IMR-90 (cell line): ENCODE data around the gene KLRF1. TPM values are rescaled to one million over a fixed set of nuclear protein-coding genes. Genes with fewer than 3 reads are reported as not detected.

Experiments
- ATAC-seq: fragments of 200-7000 bp; cut with Tn5 transposase; 2 replicates; pipeline ENCODE4 v1.9.1; 2020; ENCODE audit warnings: low read depth, mild to moderate bottlenecking, moderate library complexity
- BruUV-seq: library from RNA; stranded (reverse); fragments of 400-500 nt; replicated peaks from 2 replicates; lab custom pipeline; 2021; lab: Mats Ljungman, UMichigan
- CTCF ChIA-PET: fragments of 300-600 bp; formaldehyde crosslinking; extraction: SDS; loops from one replicate; lab custom pipeline; 2021; ENCODE audit warnings: antibody characterized with exemption; lab: Yijun Ruan, JAX
- POLR2A ChIA-PET: fragments of 300-600 bp; sonication (Branson Sonifier 250); formaldehyde crosslinking; loops from one replicate; lab custom pipeline; 2022; ENCODE audit warnings: antibody characterized with exemption; ENCODE audit not compliant: unreplicated experiment; lab: Charles Lee
- DNase-seq: peaks from one replicate; pipeline ENCODE4 v3.0.0; 2013
- H2AFZ ChIP-seq: replicated peaks from 2 replicates; pipeline ENCODE3; 2013; ENCODE audit warnings: low read length, mild to moderate bottlenecking; ENCODE audit not compliant: poor library complexity
- H2AK5ac ChIP-seq: 2 replicates; pipeline ENCODE4 v1.6.1; 2013; ENCODE audit warnings: low read depth, low read length, inconsistent platforms
- H2AK9ac ChIP-seq: replicated peaks from 2 replicates; pipeline ENCODE3; 2013; ENCODE audit warnings: mild to moderate bottlenecking, low read depth, low read length, moderate library complexity; ENCODE audit not compliant: poor library complexity
- H2BK120ac ChIP-seq: 2 replicates; pipeline ENCODE4 v1.6.1; 2013; ENCODE audit warnings: low read depth, low read length, inconsistent platforms
- H2BK15ac ChIP-seq: 3 replicates; pipeline ENCODE4 v1.6.1; 2013; ENCODE audit warnings: low read depth, low read length, inconsistent platforms
- H2BK20ac ChIP-seq: 2 replicates; pipeline ENCODE4 v1.6.1; 2013; ENCODE audit warnings: low read depth, mild to moderate bottlenecking, inconsistent platforms, low read length, moderate library complexity
- H2BK5ac ChIP-seq: 2 replicates; pipeline ENCODE4 v1.6.1; 2013; ENCODE audit warnings: mild to moderate bottlenecking, low read depth, low read length, inconsistent platforms; ENCODE audit not compliant: poor library complexity, severe bottlenecking
- H3K14ac ChIP-seq: replicated peaks from 2 replicates; pipeline ENCODE4 v1.6.1; 2013; ENCODE audit warnings: low read depth, low read length, inconsistent platforms
- H3K18ac ChIP-seq: 2 replicates; pipeline ENCODE4 v1.6.1; 2013; ENCODE audit warnings: low read depth, low read length, control low read depth
- H3K23ac ChIP-seq: 2 replicates; pipeline ENCODE4 v1.6.1; 2013; ENCODE audit warnings: low read depth, low read length, inconsistent platforms
- H3K27ac ChIP-seq: 2 replicates; pipeline ENCODE4 v1.5.1; 2013; ENCODE audit warnings: mild to moderate bottlenecking, control low read depth, low read length; ENCODE audit not compliant: insufficient read depth
- H3K27me3 ChIP-seq: 2 replicates; pipeline ENCODE4 v1.6.1; 2013; ENCODE audit warnings: low read length; ENCODE audit not compliant: control insufficient read depth, insufficient read depth
- H3K36me3 ChIP-seq: 2 replicates; pipeline ENCODE4 v1.6.1; 2013; ENCODE audit warnings: low read length, mixed read lengths; ENCODE audit not compliant: control insufficient read depth, insufficient read depth
- H3K4ac ChIP-seq: 2 replicates; pipeline ENCODE4 v1.6.1; 2013; ENCODE audit warnings: low read depth, low read length, inconsistent platforms
- H3K4me1 ChIP-seq: 2 replicates; pipeline ENCODE4 v1.6.1; 2013; ENCODE audit warnings: low read length, mixed read lengths; ENCODE audit not compliant: control insufficient read depth, insufficient read depth
- H3K4me2 ChIP-seq: 2 replicates; pipeline ENCODE4 v1.6.1; 2013; ENCODE audit warnings: low read depth, mild to moderate bottlenecking, control low read depth, low read length, moderate library complexity
- H3K4me3 ChIP-seq: 2 replicates; pipeline ENCODE4 v1.5.1; 2013; ENCODE audit warnings: low read depth, mild to moderate bottlenecking, control low read depth, low read length, moderate library complexity; ENCODE audit not compliant: insufficient read depth
- H3K56ac ChIP-seq: 2 replicates; pipeline ENCODE4 v1.6.1; 2013; ENCODE audit warnings: low read length, inconsistent platforms; ENCODE audit not compliant: insufficient read depth; ENCODE audit errors: extremely low read depth
- H3K79me1 ChIP-seq, 2 experiments: 2 replicates each; pipeline ENCODE4 v1.6.1; 2013; ENCODE audit warnings: low read length in 2 of 2, inconsistent platforms in 1 of 2, low read depth in 1 of 2
- H3K9ac ChIP-seq: 2 replicates; pipeline ENCODE4 v1.6.1; 2013; ENCODE audit warnings: low read depth, low read length, control low read depth
- H3K9me1 ChIP-seq: 2 replicates; pipeline ENCODE4 v1.6.1; 2013; ENCODE audit warnings: low read length, inconsistent platforms; ENCODE audit not compliant: insufficient read depth
- H3K9me3 ChIP-seq: 2 replicates; pipeline ENCODE4 v1.6.1; 2013; ENCODE audit warnings: low read length; ENCODE audit not compliant: control insufficient read depth, insufficient read depth
- H4K20me1 ChIP-seq: 2 replicates; pipeline ENCODE4 v1.6.1; 2013; ENCODE audit warnings: low read length, inconsistent platforms; ENCODE audit not compliant: insufficient read depth
- H4K5ac ChIP-seq: 2 replicates; pipeline ENCODE4 v1.6.1; 2013; ENCODE audit warnings: mild to moderate bottlenecking, low read depth, low read length, control low read depth
- H4K8ac ChIP-seq, 2 experiments: 2 replicates each; pipeline ENCODE4 v1.6.1; 2013; ENCODE audit warnings: low read depth in 2 of 2, low read length in 2 of 2, control low read depth in 1 of 2, inconsistent platforms in 1 of 2
- H4K91ac ChIP-seq: 2 replicates; pipeline ENCODE4 v1.6.1; 2013; ENCODE audit warnings: low read depth, low read length, inconsistent platforms; ENCODE audit not compliant: insufficient read depth
- BHLHE40 ChIP-seq: fragments of 150-350 bp; IDR thresholded peaks from 2 replicates; pipeline ENCODE4 v1.6.1; 2016; ENCODE audit warnings: mild to moderate bottlenecking, low read depth, low read length
- CEBPB ChIP-seq: IDR thresholded peaks from 2 replicates; pipeline ENCODE4 v1.6.1; 2012; ENCODE audit warnings: low read depth, low read length, improper control_type of control experiment
- CHD1 ChIP-seq: IDR thresholded peaks from 2 replicates; pipeline ENCODE4 v1.6.1; 2012; ENCODE audit warnings: low read depth, low read length, improper control_type of control experiment
- FOS ChIP-seq: fragments of 150-350 bp; IDR thresholded peaks from 2 replicates; pipeline ENCODE4 v1.6.1; 2016; ENCODE audit warnings: low read depth, low read length
- MAFK ChIP-seq: IDR thresholded peaks from 2 replicates; pipeline ENCODE4 v1.6.1; 2012; ENCODE audit warnings: low read depth, low read length, improper control_type of control experiment
- MAZ ChIP-seq: IDR thresholded peaks from 2 replicates; pipeline ENCODE4 v1.6.1; 2012; ENCODE audit warnings: low read depth, mild to moderate bottlenecking, low read length, improper control_type of control experiment, moderate library complexity, borderline replicate concordance
- MXI1 ChIP-seq: IDR thresholded peaks from 2 replicates; pipeline ENCODE4 v1.6.1; 2012; ENCODE audit warnings: low read depth, mild to moderate bottlenecking, low read length, moderate library complexity, borderline replicate concordance
- NFE2L2 ChIP-seq: fragments of 150-350 bp; IDR thresholded peaks from 2 replicates; pipeline ENCODE4 v1.6.1; 2016; ENCODE audit warnings: low read depth, mild to moderate bottlenecking, low read length
- POLR2A ChIP-seq: IDR thresholded peaks from 2 replicates; pipeline ENCODE4 v1.6.1; 2012; ENCODE audit warnings: mild to moderate bottlenecking, low read depth, low read length
- RAD21 ChIP-seq: IDR thresholded peaks from 2 replicates; pipeline ENCODE4 v1.6.1; 2012; ENCODE audit warnings: low read length, improper control_type of control experiment
- RCOR1 ChIP-seq: IDR thresholded peaks from 2 replicates; pipeline ENCODE4 v1.6.1; 2012; ENCODE audit warnings: mild to moderate bottlenecking, low read length, improper control_type of control experiment; ENCODE audit not compliant: insufficient replicate concordance
- WGBS, 2 experiments: methylation state at CpG; one replicate each; pipeline versions ENCODE4 v1.1.5 to v1.1.7; 2013; ENCODE audit warnings: missing lambda C conversion rate in 2 of 2; ENCODE audit not compliant: insufficient read length in 1 of 2; ENCODE audit errors: extremely low coverage in 2 of 2; 5-methylcytosine and 5-hydroxymethylcytosine counted together
- dilution Hi-C: fragments of 300-500 bp; cut with HindIII; formaldehyde crosslinking; loops from one replicate; pipeline ENCODE4 v1.14.3; 2018; ENCODE audit warnings: low sequenced_read_pairs; ENCODE audit not compliant: unreplicated experiment
- in situ Hi-C: fragments of 300-500 bp; cut with MboI; formaldehyde crosslinking; loops from 3 replicates; pipeline ENCODE4 v1.14.3; 2019; ENCODE audit warnings: low sequenced_read_pairs, inconsistent platforms, mixed read lengths
- intact Hi-C: fragments of 100-400 bp; cut with micrococcal nuclease; formaldehyde crosslinking; loops from 2 replicates; pipeline ENCODE4 v1.10.0; 2022
- polyA plus RNA-seq, 3 experiments: library from polyadenylated mRNA; depleted of rRNA; stranded (reverse); fragments of >200 nt; gene quantifications; 2 replicates each; pipeline ENCODE4 v1.2.3, GENCODE V29; 2012; ENCODE audit warnings: low replicate concordance in 1 of 3
- total RNA-seq: library from RNA; depleted of rRNA; stranded (reverse); fragments of >200 nt; gene quantifications from 2 replicates; pipeline ENCODE4 v1.2.3, GENCODE V29; 2012
- TF ChIP-seq, protein P1 (sequence below): fragments of 150-350 bp; IDR thresholded peaks from 2 replicates; pipeline ENCODE4 v1.6.1; 2017; ENCODE audit warnings: mild to moderate bottlenecking, antibody characterized with exemption, low read length, low read depth
- TF ChIP-seq, protein P2 (sequence below): conservative IDR thresholded peaks from 2 replicates; pipeline ENCODE4 v1.5.1; 2012; ENCODE audit warnings: mild to moderate bottlenecking, low read depth, low read length, improper control_type of control experiment
- TF ChIP-seq, protein P3 (sequence below): fragments of 150-350 bp; IDR thresholded peaks from 2 replicates; pipeline ENCODE4 v1.6.1; 2016; ENCODE audit warnings: low read depth, mild to moderate bottlenecking, low read length, moderate library complexity, borderline replicate concordance

Gene KLRF1
- total and polyA plus RNA-seq, 2 of the 4 experiments (the other 2 are of a cell fraction): not detected

DNA sequence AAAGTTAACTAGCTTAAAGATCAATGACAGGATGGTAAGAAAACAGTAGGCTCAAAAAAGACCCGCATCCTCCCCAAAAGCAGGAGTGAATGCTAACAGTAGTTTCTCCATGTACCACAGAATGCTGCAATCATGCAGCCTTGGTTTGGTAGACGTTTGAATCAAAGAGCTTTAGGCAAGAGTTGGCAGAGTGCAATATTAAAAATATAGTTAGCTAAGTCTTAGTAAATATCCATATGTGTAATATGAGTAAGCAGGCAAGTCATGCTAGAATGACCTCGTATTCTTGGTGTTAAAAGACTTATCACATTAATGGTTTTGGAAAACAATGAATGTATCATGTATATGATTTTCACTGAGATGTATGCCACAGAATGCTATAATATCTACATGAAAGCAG lies 18.8 kb upstream of the KLRF1 start:
- no CpG with 5 or more reads among the region's 3 CpGs for WGBS, 2 experiments
- intact Hi-C loops: no loop called here
- no peaks in the 10 kb centered on the region for H4K20me1 ChIP-seq

More for the DNA sequence above, 18.8 kb upstream of the KLRF1 start:
- H2BK120ac ChIP-seq: no peak overlapping the region
- no peak overlapping the region for H2AK9ac ChIP-seq
- no peaks in the 10 kb centered on the region for H3K4me1 ChIP-seq
- no peak overlapping the region for H3K4ac ChIP-seq
- H3K4me2 ChIP-seq: no peak overlapping the region
- no peak overlapping the region for H2BK15ac ChIP-seq
- dilution Hi-C loops: no loop called here
- no peak overlapping the region for H3K27ac ChIP-seq
- POLR2A ChIA-PET: no interaction called here
- H2AK5ac ChIP-seq: no peak overlapping the region
- H3K23ac ChIP-seq: no peak overlapping the region
- no peak for ATAC-seq
- no peak overlapping the region for H4K5ac ChIP-seq
- no peak overlapping the region for H4K8ac ChIP-seq
- no peak overlapping the region for H3K18ac ChIP-seq
- no peak overlapping the region for H2BK20ac ChIP-seq
- CTCF ChIA-PET: interaction anchor here (1.6 kb wide), 1 partner anchor 58 kb away, joined by 8 read pairs; no protein-coding TSS in a partner anchor
- in situ Hi-C loops: no loop called here
- H2AFZ ChIP-seq: no peak overlapping the region
- BruUV-seq: no TSS peak
- no peak overlapping the region for H2BK5ac ChIP-seq
- DNase-seq: no peak
- H3K27me3 ChIP-seq: peaks cover 5% of the 10 kb centered on the region
- no peaks in the 10 kb centered on the region for H3K36me3 ChIP-seq
- TF ChIP-seq, protein P1, sequence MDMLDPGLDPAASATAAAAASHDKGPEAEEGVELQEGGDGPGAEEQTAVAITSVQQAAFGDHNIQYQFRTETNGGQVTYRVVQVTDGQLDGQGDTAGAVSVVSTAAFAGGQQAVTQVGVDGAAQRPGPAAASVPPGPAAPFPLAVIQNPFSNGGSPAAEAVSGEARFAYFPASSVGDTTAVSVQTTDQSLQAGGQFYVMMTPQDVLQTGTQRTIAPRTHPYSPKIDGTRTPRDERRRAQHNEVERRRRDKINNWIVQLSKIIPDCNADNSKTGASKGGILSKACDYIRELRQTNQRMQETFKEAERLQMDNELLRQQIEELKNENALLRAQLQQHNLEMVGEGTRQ: no peak
- no peak for TF ChIP-seq NFE2L2
- TF ChIP-seq RCOR1: no peak
- TF ChIP-seq CEBPB: no peak
- no peak for TF ChIP-seq CHD1
- TF ChIP-seq MAZ: no peak
- TF ChIP-seq RAD21: no peak
- TF ChIP-seq, protein P2, sequence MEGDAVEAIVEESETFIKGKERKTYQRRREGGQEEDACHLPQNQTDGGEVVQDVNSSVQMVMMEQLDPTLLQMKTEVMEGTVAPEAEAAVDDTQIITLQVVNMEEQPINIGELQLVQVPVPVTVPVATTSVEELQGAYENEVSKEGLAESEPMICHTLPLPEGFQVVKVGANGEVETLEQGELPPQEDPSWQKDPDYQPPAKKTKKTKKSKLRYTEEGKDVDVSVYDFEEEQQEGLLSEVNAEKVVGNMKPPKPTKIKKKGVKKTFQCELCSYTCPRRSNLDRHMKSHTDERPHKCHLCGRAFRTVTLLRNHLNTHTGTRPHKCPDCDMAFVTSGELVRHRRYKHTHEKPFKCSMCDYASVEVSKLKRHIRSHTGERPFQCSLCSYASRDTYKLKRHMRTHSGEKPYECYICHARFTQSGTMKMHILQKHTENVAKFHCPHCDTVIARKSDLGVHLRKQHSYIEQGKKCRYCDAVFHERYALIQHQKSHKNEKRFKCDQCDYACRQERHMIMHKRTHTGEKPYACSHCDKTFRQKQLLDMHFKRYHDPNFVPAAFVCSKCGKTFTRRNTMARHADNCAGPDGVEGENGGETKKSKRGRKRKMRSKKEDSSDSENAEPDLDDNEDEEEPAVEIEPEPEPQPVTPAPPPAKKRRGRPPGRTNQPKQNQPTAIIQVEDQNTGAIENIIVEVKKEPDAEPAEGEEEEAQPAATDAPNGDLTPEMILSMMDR: no peak
- TF ChIP-seq, protein P3, sequence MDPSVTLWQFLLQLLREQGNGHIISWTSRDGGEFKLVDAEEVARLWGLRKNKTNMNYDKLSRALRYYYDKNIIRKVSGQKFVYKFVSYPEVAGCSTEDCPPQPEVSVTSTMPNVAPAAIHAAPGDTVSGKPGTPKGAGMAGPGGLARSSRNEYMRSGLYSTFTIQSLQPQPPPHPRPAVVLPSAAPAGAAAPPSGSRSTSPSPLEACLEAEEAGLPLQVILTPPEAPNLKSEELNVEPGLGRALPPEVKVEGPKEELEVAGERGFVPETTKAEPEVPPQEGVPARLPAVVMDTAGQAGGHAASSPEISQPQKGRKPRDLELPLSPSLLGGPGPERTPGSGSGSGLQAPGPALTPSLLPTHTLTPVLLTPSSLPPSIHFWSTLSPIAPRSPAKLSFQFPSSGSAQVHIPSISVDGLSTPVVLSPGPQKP: no peak
- TF ChIP-seq BHLHE40: no peak
- TF ChIP-seq POLR2A: no peak
- TF ChIP-seq FOS: no peak
- no peak for TF ChIP-seq MAFK
- TF ChIP-seq MXI1: no peak
- no peak overlapping the region for H3K14ac ChIP-seq
- no peak overlapping the region for H3K56ac ChIP-seq
- no peaks in the 10 kb centered on the region for H3K9me3 ChIP-seq
- H3K4me3 ChIP-seq: no peak overlapping the region
- no peaks in the 10 kb centered on the region for H3K9me1 ChIP-seq
- H3K9ac ChIP-seq: no peak overlapping the region
- no peak overlapping the region for H4K91ac ChIP-seq
- H3K79me1 ChIP-seq: no peaks in the 10 kb centered on the region
